Measurements from ENCODE around the gene SPHK1. TPM values are rescaled to one million over a fixed set of nuclear protein-coding genes. Genes with fewer than 3 reads are reported as not detected.
"Not testable (repeated sequence)": the region's sequence is repeated elsewhere in the genome, so short reads cannot be mapped to it uniquely, and the experiment has no call there.

The SPHK1 gene
- total and polyA plus RNA-seq, 5 donors from 2014 or later, result 0.09 to 0.52 (median 0.12) TPM; not detected in 2

DNA sequence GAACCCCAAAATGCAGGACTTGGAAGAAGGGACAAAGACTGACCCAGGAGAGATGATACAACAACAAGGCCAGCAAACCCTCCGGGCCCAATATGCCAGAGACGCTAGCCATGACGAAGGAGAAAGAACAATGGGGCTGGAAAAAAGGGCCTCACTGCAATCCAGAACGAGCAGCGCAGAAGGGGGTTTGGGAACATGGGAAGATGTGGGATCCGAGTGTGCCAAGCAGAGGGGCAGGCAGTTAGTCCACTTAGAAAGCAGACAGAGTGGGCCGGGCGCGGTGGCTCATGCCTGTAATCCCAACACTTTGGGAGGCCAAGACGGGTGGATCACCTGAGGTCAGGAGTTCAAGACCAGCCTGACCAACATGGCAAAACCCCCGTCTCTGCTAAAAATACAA lies 37.5 kb upstream of the SPHK1 start:
- ATAC-seq (ENCODE audit: low read depth in 2 of 2); DNase-seq; H3K9me3 ChIP-seq (ENCODE audit: control insufficient read depth in 2 of 2, low read length in 2 of 2); H3K4me1 ChIP-seq (ENCODE audit: control insufficient read depth, insufficient read depth, low read length, poor library complexity, severe bottlenecking); H3K9me3 Mint-ChIP-seq; H3K27me3 Mint-ChIP-seq; H3K4me3 ChIP-seq (ENCODE audit: low read depth, low read length); H3K4me3 Mint-ChIP-seq; H3K27ac ChIP-seq (ENCODE audit: insufficient read depth, low read length, poor library complexity, severe bottlenecking); H3K27ac Mint-ChIP-seq; H3K27me3 ChIP-seq (ENCODE audit: control insufficient read depth, insufficient read depth, low read length); H3K4me1 Mint-ChIP-seq: not testable (repeated sequence)
- H3K36me3 Mint-ChIP-seq, result peaks cover 31% of the 10 kb centered on the region
- H3K36me3 ChIP-seq (ENCODE audit: control insufficient read depth, insufficient read depth, low read length), result peaks cover 29% of the 10 kb centered on the region

- H3K4me1 Mint-ChIP-seq, result peaks cover 5 to 25% (median 15%) of the 10 kb centered on the region in 4 donors
- H3K36me3 Mint-ChIP-seq, result peaks cover 24% of the 10 kb centered on the region
- no peak overlapping the region for H3K27ac Mint-ChIP-seq
- DNase-seq (no peak), ATAC-seq (ENCODE audit: low read depth in 2 of 2) (no peak)
- no peaks in the 10 kb centered on the region for H3K9me3 ChIP-seq (ENCODE audit: control insufficient read depth in 2 of 2, low read length in 2 of 2)
- no peaks in the 10 kb centered on the region for H3K27me3 Mint-ChIP-seq
- H3K4me1 ChIP-seq (ENCODE audit: control insufficient read depth, insufficient read depth, low read length, poor library complexity, severe bottlenecking), result peaks cover 14% of the 10 kb centered on the region
- H3K9me3 Mint-ChIP-seq, result no peaks in the 10 kb centered on the region
- no peak overlapping the region for H3K4me3 ChIP-seq (ENCODE audit: low read depth, low read length)
- no peaks in the 10 kb centered on the region for H3K27me3 ChIP-seq (ENCODE audit: control insufficient read depth, insufficient read depth, low read length)
- H3K4me3 Mint-ChIP-seq, result peak overlapping the region in 2 of 4 donors; percentile 44 to 50
- H3K27ac ChIP-seq (ENCODE audit: insufficient read depth, low read length, poor library complexity, severe bottlenecking), result no peak overlapping the region
- peaks cover 18% of the 10 kb centered on the region for H3K36me3 ChIP-seq (ENCODE audit: control insufficient read depth, insufficient read depth, low read length)
Measured at GRCh38 chr17:76350463-76350862, 33.9 kb upstream of the SPHK1 start.

DNA sequence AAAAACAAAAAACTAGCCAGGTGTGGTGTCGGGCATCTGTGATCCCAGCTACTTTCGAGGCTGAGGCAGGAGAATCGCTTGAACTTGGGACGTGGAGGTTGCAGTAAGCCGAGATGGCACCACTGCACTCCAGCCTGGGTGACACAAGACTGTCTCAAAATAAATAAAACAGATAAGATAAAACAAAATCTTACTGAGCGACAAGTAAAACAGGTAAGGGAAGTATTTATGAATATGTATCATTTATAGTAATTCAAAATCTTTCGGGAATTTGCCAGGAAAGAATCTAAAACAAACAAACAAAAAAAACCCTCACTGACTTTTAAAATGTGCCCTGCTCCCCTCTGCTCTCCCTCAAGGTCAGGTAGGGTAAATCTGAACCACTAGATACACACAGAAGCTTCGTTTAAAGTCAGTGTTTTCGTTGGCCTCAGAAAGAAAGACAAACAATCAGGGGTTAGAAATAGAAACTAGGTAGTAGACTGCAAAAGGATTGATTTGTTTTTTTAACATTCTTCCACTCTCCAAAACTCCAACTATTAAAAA lies 32.8 kb upstream of the SPHK1 start:
- no peaks in the 10 kb centered on the region for H3K27me3 ChIP-seq (ENCODE audit: control insufficient read depth, insufficient read depth, low read length)
- Mint-ChIP-seq H3K36me3 (peaks cover 13% of the 10 kb centered on the region), H3K27me3 (no peaks in the 10 kb centered on the region), H3K4me1 (peaks cover 5 to 25% (median 15%) of the 10 kb centered on the region in 4 donors), H3K27ac (peak overlapping the region in 1 of 3 donors; percentile 79), H3K9me3 (no peaks in the 10 kb centered on the region), H3K4me3 (peak overlapping the region; percentile 88 to 93 (median 91))
- H3K9me3 ChIP-seq (ENCODE audit: control insufficient read depth in 2 of 2, low read length in 2 of 2), result no peaks in the 10 kb centered on the region
- peaks cover 10% of the 10 kb centered on the region for H3K36me3 ChIP-seq (ENCODE audit: control insufficient read depth, insufficient read depth, low read length)
- DNase-seq, result no peak
- ATAC-seq (ENCODE audit: low read depth in 2 of 2), result no peak
- peak overlapping the region; percentile 26 for H3K4me3 ChIP-seq (ENCODE audit: low read depth, low read length)
- H3K4me1 ChIP-seq (ENCODE audit: control insufficient read depth, insufficient read depth, low read length, poor library complexity, severe bottlenecking), result peaks cover 14% of the 10 kb centered on the region
- no peak overlapping the region for H3K27ac ChIP-seq (ENCODE audit: insufficient read depth, low read length, poor library complexity, severe bottlenecking)

- peak in 1 of 2 donors; percentile 1 for ATAC-seq (ENCODE audit: low read depth in 2 of 2)
Measured at GRCh38 chr17:76353004-76353598, 31.3 kb upstream of the SPHK1 start.

DNA sequence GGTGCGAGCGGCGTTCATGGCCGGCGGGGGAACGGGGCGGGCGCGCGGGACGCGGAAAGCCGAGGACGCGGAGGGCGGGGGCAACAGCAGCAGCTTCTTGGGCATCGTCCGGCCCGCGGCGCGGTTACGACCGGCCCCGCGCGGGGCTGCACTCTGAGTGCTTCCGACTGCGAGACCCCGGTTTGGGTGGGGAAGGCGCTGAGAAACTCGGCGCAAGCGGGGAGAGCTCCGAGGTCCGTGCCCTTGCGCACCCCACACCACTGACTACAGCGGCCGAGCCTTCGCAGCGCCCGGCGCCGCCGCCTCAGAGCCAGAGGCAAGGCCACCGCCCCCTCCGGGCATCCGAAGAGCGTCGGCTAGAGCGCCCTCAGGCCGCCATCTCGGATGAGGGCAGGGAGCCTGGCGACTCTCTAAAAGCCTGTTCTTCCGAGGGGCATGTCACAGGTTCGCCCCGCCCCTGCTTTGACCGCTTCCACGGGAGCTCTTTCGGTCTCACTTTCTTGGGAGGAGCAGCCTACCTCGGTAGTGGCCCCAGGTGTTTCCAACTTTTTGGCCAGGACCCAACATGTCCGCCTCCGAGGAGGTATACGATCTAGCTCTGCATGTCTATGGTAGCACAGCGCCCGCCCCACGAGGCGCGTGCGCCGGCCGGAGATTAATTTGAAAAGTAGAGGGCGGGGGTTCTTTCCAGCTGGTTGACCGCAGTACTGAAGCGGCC lies 30.7 kb upstream of the SPHK1 start, which contains the start of gene PRPSAP1:
TSS of gene PRPSAP1 (minus strand) at position 318 of the 718 bp plus-strand sequence. CDS start at position 105, 213 bp downstream.
- H3K27me3 Mint-ChIP-seq, result no peaks in the 10 kb centered on the region
- DNase-seq (peak; percentile 66 to 93 (median 88)), ATAC-seq (ENCODE audit: low read depth in 2 of 2) (peak; percentile 95 to 96)
- H3K4me1 Mint-ChIP-seq, result peaks cover 5 to 28% (median 14%) of the 10 kb centered on the region in 4 donors
- Histone ChIP-seq H3K36me3 (ENCODE audit: control insufficient read depth, insufficient read depth, low read length) (no peaks in the 10 kb centered on the region), H3K4me1 (ENCODE audit: control insufficient read depth, insufficient read depth, low read length, poor library complexity, severe bottlenecking) (peaks cover 14% of the 10 kb centered on the region), H3K4me3 (ENCODE audit: low read depth, low read length) (peak within 1 kb of the TSS; percentile 82), H3K27ac (ENCODE audit: insufficient read depth, low read length, poor library complexity, severe bottlenecking) (peak within 1 kb of the TSS; percentile 79), H3K27me3 (ENCODE audit: control insufficient read depth, insufficient read depth, low read length) (no peaks in the 10 kb centered on the region), H3K9me3 (ENCODE audit: control insufficient read depth in 2 of 2, low read length in 2 of 2) (no peaks in the 10 kb centered on the region)
- peak within 1 kb of the TSS; percentile 92 to 99 (median 98) for H3K27ac Mint-ChIP-seq
- no peaks in the 10 kb centered on the region for H3K9me3 Mint-ChIP-seq
- peak within 1 kb of the TSS; percentile 91 to 97 (median 94) for H3K4me3 Mint-ChIP-seq
- H3K36me3 Mint-ChIP-seq, result peaks cover 4% of the 10 kb centered on the region

More at GRCh38 chr17:76353004-76353598, 31.3 kb upstream of the SPHK1 start:
- H3K27me3 Mint-ChIP-seq, result no peaks in the 10 kb centered on the region
- peaks cover 5 to 28% (median 14%) of the 10 kb centered on the region in 4 donors for H3K4me1 Mint-ChIP-seq
- peak overlapping the region; percentile 91 to 97 (median 94) for H3K4me3 Mint-ChIP-seq
- Histone ChIP-seq H3K27me3 (ENCODE audit: control insufficient read depth, insufficient read depth, low read length) (no peaks in the 10 kb centered on the region), H3K27ac (ENCODE audit: insufficient read depth, low read length, poor library complexity, severe bottlenecking) (peak overlapping the region; percentile 79), H3K36me3 (ENCODE audit: control insufficient read depth, insufficient read depth, low read length) (no peaks in the 10 kb centered on the region), H3K9me3 (ENCODE audit: control insufficient read depth in 2 of 2, low read length in 2 of 2) (no peaks in the 10 kb centered on the region), H3K4me1 (ENCODE audit: control insufficient read depth, insufficient read depth, low read length, poor library complexity, severe bottlenecking) (peaks cover 14% of the 10 kb centered on the region), H3K4me3 (ENCODE audit: low read depth, low read length) (peak overlapping the region; percentile 67)
- H3K9me3 Mint-ChIP-seq, result no peaks in the 10 kb centered on the region
- peak overlapping the region in 2 of 3 donors; percentile 92 to 99 for H3K27ac Mint-ChIP-seq
- peaks cover 4% of the 10 kb centered on the region for H3K36me3 Mint-ChIP-seq
- DNase-seq, result peak in 1 of 3 donors; percentile 5

DNA sequence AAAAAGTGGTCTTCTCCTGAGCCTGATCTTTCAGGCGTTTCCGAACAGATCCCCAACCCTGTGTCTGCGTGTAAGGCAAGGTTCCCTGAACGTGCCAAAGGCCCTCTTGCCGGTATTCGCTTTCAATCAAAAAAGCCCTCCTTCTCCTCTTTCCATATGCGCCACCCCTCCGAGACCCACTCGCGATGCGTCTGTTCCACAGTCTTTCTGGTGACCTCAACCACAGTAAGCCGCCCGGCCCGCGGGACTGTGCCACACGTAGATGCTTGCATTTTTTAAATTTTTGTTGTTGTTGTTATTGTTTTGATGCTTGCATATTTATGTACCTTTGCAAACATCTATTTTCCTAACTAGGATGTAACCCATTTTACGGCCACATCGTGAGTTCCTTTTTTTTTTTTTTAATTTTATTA lies 30.1 kb upstream of the SPHK1 start:
- Mint-ChIP-seq H3K36me3 (peaks cover 4% of the 10 kb centered on the region), H3K27me3 (no peaks in the 10 kb centered on the region), H3K4me3 (peak overlapping the region; percentile 91 to 97 (median 94)), H3K9me3 (no peaks in the 10 kb centered on the region), H3K27ac (peak overlapping the region; percentile 92 to 99 (median 98)), H3K4me1 (peaks cover 5 to 28% (median 14%) of the 10 kb centered on the region in 4 donors)
- DNase-seq (no peak), ATAC-seq (ENCODE audit: low read depth in 2 of 2) (no peak)
- no peaks in the 10 kb centered on the region for H3K9me3 ChIP-seq (ENCODE audit: control insufficient read depth in 2 of 2, low read length in 2 of 2)
- no peaks in the 10 kb centered on the region for H3K36me3 ChIP-seq (ENCODE audit: control insufficient read depth, insufficient read depth, low read length)
- no peaks in the 10 kb centered on the region for H3K27me3 ChIP-seq (ENCODE audit: control insufficient read depth, insufficient read depth, low read length)
- H3K4me1 ChIP-seq (ENCODE audit: control insufficient read depth, insufficient read depth, low read length, poor library complexity, severe bottlenecking), result peaks cover 14% of the 10 kb centered on the region
- peak overlapping the region; percentile 82 for H3K4me3 ChIP-seq (ENCODE audit: low read depth, low read length)
- peak overlapping the region; percentile 79 for H3K27ac ChIP-seq (ENCODE audit: insufficient read depth, low read length, poor library complexity, severe bottlenecking)

DNA sequence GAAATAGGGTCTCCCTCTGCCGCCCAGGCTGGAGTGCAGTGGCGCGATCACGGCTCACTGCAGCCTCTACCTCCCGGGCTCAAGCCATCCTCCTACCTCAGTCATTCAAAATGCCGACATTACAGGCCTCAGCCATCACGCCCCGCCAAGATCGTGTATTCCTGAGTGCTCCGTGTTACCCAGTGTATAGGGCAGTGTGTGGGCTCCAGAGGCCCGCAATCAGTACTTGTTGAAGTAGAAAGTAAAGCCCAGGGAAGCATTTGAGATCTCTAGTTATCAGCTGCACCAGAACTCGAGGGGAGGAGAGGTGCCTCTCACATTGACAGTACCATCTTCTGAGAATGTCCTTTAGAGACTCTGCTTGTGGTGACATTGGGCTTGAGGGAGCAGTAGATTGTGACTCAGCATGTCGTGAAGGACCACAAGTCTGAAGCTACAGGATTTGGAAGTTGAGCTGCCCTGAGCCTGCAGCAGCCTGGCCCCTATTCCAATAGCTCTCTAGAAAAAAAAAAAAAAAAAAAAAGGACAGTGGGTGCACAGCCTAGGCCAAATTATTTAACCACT lies 29.6 kb upstream of the SPHK1 start:
- Mint-ChIP-seq H3K4me3 (peak overlapping the region; percentile 61 to 92 (median 75)), H3K9me3 (no peaks in the 10 kb centered on the region), H3K4me1 (peaks cover 5 to 28% (median 14%) of the 10 kb centered on the region in 4 donors), H3K27me3 (no peaks in the 10 kb centered on the region), H3K27ac (peak overlapping the region in 2 of 3 donors; percentile 60 to 92), H3K36me3 (peaks cover 4% of the 10 kb centered on the region)
- no peak for ATAC-seq (ENCODE audit: low read depth in 2 of 2)
- H3K27ac ChIP-seq (ENCODE audit: insufficient read depth, low read length, poor library complexity, severe bottlenecking), result no peak overlapping the region
- no peaks in the 10 kb centered on the region for H3K27me3 ChIP-seq (ENCODE audit: control insufficient read depth, insufficient read depth, low read length)
- H3K9me3 ChIP-seq (ENCODE audit: control insufficient read depth in 2 of 2, low read length in 2 of 2), result no peaks in the 10 kb centered on the region
- H3K4me3 ChIP-seq (ENCODE audit: low read depth, low read length), result no peak overlapping the region
- DNase-seq, result peak in 1 of 3 donors; percentile 18
- no peaks in the 10 kb centered on the region for H3K36me3 ChIP-seq (ENCODE audit: control insufficient read depth, insufficient read depth, low read length)
- peaks cover 14% of the 10 kb centered on the region for H3K4me1 ChIP-seq (ENCODE audit: control insufficient read depth, insufficient read depth, low read length, poor library complexity, severe bottlenecking)
